GM06990 (cell line): ENCODE results near the gene KCTD11.

Experiments used
- DNase-seq: peaks from one replicate; pipeline ENCODE4 v3.0.0-alpha.2; 2011; ENCODE audit not compliant: insufficient read length; ENCODE audit errors: extremely low read depth
- H3K27me3 ChIP-seq: replicated peaks from 2 replicates; pipeline ENCODE4 v1.6.0; 2011; ENCODE audit warnings: low read length; ENCODE audit not compliant: control insufficient read depth, insufficient read depth
- H3K36me3 ChIP-seq: 2 replicates; pipeline ENCODE4 v1.5.1; 2011; ENCODE audit warnings: low read length; ENCODE audit not compliant: control insufficient read depth, insufficient read depth
- H3K4me3 ChIP-seq: replicated peaks from 2 replicates; pipeline ENCODE4 v1.5.1; 2011; ENCODE audit warnings: low read depth, mild to moderate bottlenecking, control low read depth, low read length
- CTCF ChIP-seq: IDR thresholded peaks from 2 replicates; pipeline ENCODE4 v1.5.1; 2011; ENCODE audit warnings: low read length, control low read depth, mild to moderate bottlenecking, inconsistent platforms; ENCODE audit not compliant: insufficient read depth, poor library complexity, severe bottlenecking

The KCTD11 gene

GRCh38 chr17:7383371-7383741 lies 31.4 kb downstream of the KCTD11 start:
- no peaks in the 10 kb centered on the region; the same call in 1 of the 2 replicates for H3K27me3 ChIP-seq

DNA sequence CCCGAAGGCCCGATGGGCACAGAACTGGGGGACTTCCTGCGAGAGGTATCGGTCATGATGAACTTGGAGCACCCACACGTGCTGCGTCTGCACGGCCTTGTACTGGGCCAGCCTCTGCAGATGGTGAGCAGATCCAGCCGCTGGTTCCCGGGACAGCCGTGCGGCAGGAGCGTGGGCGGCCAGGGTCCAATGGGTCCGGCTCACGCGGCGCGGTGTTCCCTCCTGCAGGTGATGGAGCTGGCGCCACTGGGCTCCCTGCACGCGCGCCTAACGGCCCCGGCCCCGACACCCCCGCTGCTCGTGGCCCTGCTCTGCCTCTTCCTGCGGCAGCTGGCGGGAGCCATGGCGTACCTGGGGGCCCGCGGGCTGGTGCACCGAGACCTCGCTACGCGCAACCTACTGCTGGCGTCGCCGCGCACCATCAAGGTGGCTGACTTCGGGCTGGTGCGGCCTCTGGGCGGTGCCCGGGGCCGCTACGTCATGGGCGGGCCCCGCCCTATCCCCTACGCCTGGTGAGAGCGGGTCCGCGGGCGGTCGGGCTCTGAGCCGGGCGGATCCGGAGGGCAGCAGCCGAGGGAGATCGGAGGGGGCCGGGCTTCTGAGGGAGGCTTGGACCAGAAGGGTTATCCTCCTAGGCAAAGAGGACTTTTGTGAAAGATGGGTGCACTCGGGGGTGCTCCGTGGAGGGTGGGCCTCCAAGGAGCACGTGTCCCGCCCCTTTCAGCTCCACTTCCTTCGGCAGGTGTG lies 32.0 kb downstream of the KCTD11 start:
- peak; percentile 82 for DNase-seq
- peak overlapping the region; percentile 64 for H3K4me3 ChIP-seq
- peaks cover 2% of the 10 kb centered on the region; the same call in 1 of the 2 replicates for H3K36me3 ChIP-seq
- no peak for TF ChIP-seq CTCF
- no peaks in the 10 kb centered on the region; the same call in 1 of the 2 replicates for H3K27me3 ChIP-seq

More at GRCh38 chr17:7383371-7383741, 31.4 kb downstream of the KCTD11 start:
- no peak for TF ChIP-seq CTCF
- Histone ChIP-seq H3K4me3 (no peak overlapping the region; the same call in 1 of the 2 replicates), H3K36me3 (no peaks in the 10 kb centered on the region; the same call in 1 of the 2 replicates)
- DNase-seq: no peak

- Histone ChIP-seq H3K4me3 (peak overlapping the region; percentile 64), H3K36me3 (peaks cover 5% of the 10 kb centered on the region; the same call in 1 of the 2 replicates), H3K27me3 (no peaks in the 10 kb centered on the region; the same call in 1 of the 2 replicates)
- no peak for TF ChIP-seq CTCF
- DNase-seq: no peak
These were observed 32.6 kb downstream of the KCTD11 start for GRCh38 chr17:7384489-7385081.

GRCh38 chr17:7388856-7389255 lies 36.9 kb downstream of the KCTD11 start:
- no peak for TF ChIP-seq CTCF
- DNase-seq: no peak
- Histone ChIP-seq H3K4me3 (no peak overlapping the region), H3K27me3 (no peaks in the 10 kb centered on the region), H3K36me3 (peaks cover 14% of the 10 kb centered on the region)

- no peak overlapping the region for H3K4me3 ChIP-seq
- peaks cover 14% of the 10 kb centered on the region for H3K36me3 ChIP-seq
- DNase-seq: no peak
- no peaks in the 10 kb centered on the region for H3K27me3 ChIP-seq
- TF ChIP-seq CTCF: no peak
These were observed 38.3 kb downstream of the KCTD11 start for GRCh38 chr17:7389924-7390910.
